GM21526 (cell line): ENCODE measurements around the gene MGA.

Experiments used
- ATAC-seq: cut with Tn5 transposase; IDR thresholded peaks from one replicate; pipeline ENCODE4 v1.9.1; 2021; ENCODE audit warnings: moderate library complexity; ENCODE audit not compliant: unreplicated experiment, low FRiP score

The MGA gene

DNA sequence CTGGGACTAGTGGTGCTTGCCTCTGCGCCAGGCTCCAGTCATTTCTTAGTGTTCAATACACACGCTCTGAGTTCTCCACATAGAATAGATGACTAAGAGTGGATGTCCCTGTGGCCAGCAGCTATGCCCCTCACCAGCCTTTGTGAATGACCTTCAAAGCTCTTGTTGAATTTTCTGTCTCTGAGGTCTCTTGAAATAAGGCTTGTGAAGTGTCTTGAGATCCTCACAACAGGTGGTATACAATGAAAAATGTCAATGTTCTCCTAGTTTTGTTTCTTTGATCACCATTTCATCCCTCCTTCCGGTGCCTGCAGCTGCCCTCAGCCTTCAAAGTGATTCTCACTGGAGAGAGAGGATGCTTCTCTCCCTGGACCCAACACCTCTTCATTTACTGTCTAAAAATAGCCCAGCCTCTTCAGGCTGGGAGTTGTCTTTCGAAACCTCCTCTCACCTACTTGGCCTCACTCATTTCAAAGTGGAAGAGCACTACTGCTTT lies 119.5 kb downstream of the MGA start:
- ATAC-seq: no peak

DNA sequence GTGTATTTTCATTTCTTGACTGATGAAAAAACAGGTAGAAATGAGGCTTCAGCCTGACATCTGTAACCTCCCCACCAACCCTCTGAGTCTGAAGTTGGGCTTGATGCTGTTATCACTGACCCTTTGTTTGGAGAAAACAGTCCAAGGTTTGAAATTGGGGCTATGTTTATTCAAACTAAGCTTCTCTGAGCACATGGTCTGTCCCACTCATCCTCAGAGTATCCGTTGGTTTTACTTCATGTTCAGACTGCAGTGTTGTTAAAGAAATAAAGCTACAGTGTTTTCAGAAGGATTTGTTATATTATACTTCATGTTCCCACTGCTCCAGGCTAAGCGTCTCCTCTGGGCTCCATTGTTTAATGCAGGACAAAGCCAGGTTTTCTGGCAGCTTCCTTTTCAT lies 120.1 kb downstream of the MGA start:
- no peak for ATAC-seq

DNA sequence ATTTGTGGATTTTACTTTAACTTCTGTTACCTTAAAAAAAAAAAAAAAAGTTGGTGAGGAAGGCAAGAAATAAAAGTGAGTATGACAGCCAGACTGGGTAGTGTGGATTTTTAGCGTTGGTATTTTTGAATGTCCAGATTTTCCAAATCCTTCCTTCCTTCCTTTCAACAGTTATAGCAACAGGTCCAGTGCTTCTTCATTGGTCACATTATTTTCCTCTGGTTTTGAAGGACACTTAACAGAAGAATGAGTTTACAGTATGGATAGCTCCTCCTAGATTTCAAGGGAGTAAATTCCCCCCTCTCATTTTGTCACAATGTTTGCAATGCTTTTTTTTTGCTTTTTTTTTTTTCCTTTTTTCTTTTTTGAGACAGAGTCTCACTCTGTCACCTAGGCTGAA lies 120.5 kb downstream of the MGA start:
- ATAC-seq: no peak

DNA sequence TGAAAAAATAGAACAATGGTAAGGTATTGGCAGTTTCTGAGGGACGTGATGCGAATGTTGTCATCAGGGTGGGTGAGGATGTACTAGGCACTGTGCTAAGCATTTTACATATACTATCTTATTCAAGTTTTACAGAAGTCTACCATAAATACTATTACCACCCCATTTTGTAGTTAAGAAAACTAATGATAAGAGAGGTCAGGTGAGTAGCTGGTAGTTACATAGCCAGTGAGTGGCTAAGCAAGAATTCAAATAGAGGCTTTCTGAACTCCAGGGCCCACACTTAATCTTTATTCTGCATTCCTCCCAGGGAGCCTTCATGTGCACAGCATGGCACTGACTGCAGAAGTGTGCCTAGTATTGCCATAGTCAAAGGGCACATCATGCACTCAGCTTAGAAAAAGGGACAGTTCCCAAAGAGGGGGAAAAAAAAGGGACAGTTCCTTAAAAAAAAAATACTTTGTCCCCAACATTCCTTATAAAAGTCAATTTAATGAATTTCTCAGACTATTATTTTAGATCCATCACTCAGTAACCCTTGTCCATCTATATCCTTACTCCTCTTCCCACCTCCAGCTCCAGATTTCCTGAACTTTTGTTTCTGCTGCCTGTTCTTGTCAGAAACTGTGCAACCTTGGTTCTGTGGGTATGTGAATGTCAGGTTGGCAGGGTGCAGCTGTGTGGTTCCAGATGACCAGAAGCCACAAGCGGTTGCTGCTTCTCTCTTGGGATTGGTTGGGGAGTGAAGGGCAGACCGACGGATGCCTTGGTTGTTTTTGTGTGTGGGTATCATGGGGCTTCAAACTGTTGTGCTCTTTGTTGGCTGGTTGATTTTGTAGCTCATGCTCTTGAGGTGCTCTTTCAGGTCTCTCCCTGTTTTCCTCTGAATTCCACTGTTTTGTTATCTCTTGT lies 122.4 kb downstream of the MGA start:
- ATAC-seq: no peak

DNA sequence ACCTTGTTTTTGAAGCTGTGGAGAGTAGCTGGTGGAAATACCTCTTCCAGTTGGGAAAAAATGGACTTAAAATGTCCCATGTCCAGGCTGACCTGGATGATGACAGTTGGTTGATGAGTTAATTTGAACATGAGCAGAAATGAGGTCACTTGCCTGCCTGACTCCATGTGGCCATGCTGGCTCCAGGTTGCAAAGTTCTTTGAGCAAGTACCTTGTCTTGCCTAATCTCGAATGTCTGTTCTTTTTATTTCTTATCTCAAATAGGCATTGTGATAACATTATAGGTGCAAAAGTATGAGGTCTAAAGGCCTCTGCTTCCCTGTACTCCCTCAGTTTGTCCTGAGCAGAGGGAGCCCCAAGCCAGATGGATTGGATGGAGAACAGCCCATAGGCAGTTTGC lies 123.1 kb downstream of the MGA start:
- ATAC-seq: no peak

DNA sequence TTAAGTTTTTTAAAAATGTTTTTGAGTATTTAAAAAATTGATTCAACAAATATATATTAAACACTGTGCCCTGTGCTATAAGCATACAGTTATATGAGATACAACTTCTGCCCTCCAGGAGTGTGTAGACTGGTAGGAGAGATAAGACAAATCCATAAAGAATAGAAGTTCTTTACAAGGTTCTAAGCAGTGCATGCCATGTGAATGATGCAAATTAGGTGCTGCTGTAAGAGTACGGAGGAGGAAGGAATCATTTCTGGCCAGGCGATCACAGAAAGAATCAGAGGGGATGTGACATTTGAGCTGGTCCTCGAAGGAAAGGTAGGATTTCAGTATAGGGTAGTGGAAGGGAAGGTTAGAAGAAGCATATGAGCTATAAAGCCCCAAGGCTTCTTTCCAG lies 128.1 kb downstream of the MGA start:
- ATAC-seq: no peak

DNA sequence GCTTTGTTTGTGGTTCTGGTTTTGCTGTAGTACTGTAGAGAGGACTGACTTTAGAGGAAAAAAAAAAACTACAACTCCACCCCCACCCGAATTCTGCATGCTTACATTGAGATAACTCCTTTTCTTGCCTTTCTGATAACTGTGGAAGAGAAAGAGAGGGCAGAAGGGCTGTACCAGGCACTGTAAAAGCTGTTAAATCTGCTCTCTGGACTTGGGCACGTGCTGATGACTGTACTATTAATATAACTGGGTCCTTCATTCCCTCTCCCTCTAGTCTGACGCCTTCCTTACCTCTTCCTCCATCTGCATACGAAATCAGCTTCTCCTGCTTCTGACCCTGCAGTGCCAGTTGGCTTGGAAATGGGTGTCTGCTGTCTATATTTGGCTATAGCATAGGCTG lies 129.0 kb downstream of the MGA start:
- no peak for ATAC-seq

DNA sequence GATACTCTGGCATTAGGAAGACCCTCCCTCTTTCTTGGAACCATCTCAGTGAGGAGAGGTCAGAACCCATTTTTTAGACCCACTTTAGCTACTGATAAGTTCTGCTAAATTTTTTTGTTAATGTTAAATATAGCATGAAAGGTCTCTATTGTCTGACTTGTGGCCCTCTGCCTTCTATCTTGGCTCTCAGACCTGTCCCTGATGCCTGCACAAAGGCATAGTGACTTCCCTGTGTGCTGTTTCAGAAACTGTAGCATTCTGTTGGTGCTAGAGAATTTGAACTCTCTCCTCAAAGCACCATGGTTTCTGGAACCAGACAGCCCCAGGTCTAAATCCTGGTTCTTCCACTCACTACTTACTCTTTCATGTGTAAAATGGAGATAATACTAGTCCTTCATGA lies 129.5 kb downstream of the MGA start:
- ATAC-seq: no peak

DNA sequence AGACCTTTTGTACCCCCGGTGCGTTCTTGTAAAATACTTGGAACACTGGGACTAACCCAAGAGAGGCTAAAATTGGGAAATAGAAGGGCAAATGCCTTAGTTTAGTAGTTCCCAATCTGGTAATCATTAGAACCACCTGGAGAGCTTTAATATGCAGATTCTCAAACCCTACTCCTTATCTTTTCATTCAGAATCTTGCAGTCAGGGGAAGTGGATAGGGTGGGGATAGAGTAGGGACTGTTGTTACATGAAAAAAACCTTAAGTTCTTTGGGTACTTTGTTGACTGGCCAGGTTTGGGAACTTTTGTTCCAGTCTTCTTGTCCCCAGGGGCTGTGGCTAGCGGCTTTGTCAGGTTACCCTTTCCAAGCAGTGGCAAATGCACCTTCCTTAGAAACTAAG lies 130.0 kb downstream of the MGA start:
- ATAC-seq: no peak

DNA sequence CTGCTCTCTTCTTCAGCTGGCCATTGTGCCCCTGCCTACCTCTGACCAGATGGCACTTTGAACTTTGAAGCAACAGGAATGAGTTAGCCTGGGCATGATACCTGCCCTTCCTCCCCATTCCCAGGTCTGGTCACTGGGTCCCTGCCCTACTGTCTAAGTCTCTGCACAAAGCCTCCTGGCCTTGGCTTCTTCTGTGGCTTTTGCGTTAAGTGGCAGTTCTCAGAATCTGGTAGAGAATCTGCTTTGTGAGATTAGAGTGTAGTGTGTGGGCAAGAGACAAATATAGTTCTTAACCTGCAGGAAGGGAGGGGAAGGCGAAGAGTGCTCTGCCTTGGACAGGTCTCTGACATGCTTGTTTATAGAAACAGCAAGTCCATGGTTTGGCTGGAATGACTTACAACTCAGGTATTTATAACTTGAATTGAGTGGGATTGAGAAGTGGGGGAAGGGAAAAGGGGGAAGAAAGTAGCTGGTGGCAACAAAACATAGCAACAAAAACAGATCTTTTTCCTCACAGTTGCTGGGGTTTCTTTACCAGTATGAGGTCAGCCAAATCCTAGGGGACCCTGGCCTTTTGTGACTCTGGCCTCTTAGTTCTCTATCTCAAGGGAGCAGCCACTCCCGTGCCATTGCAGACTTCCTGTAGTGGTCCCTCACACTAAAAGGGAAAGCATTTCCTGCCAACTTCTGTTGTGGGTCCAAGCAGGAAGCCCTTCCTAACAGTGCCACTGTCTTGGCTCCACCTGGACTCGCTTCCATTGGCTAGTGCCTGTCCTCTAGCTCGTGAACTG lies 130.7 kb downstream of the MGA start:
- ATAC-seq: no peak

DNA sequence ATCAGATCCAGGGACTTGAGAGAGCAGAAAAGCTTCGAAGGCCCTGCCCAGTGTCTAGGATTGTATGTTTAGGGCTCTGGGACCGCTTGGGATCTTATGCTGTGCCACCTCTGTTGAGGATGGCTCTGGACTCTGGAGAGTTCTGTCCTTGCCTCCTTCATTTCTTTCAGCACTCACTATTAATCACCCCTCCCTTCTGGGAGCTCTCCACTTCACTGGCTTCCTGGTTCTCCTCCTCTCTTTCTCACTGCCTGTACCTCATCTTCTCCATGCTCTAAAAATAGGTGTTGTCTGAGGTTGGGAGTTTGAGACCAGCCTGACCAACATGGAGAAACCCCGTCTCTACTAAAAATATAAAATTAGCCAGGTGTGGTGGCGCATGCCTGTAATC lies 131.3 kb downstream of the MGA start:
- ATAC-seq: no peak

DNA sequence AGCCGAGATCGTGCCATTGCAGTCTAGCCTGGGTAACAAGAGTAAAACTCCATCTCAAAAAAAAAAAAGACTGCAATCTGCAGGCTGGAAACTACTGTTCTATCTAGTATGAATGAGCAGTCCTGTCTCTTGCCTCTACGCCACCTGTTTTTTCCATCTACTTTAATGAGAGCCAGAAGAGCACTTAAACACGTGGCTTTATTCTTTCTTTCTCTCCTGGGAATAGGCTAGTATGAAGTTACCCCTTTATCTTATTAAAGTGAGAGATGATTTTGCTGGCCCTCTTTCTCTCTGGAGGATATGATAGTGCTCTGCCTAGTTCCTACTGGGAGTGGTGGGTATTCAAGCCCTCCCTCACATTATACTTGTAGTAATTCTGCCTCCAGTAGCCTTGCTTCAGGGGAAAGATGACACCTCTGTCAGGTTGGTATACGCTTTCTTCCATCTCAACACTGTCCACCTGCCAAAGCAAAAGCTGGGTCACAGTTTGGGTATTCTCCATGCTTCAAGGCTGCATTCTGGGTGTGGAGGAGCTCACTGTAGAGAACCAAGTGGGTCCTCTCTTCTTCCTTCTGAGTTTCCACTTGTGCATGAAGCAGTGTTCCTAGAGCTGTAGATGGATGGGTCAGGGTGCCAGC lies 131.9 kb downstream of the MGA start:
- no peak for ATAC-seq

DNA sequence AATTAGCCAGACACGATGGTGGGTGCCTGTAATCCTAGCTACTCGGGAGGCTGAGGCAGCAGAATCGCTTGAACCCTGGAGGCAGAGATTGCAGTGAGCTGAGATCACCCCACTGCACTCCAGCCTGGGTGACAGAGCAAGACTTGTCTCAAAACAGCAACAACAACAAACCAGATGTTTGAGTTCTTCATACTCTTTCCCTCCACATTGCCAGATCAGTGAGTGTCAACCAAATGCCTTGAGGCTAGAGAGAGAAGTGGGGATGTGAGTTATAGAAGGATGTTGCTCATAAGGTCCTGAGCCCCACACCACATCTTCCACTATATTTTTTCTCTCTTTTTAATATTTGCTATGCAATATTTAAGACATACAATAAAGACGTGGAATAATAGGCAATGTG lies 133.9 kb downstream of the MGA start:
- ATAC-seq: no peak

DNA sequence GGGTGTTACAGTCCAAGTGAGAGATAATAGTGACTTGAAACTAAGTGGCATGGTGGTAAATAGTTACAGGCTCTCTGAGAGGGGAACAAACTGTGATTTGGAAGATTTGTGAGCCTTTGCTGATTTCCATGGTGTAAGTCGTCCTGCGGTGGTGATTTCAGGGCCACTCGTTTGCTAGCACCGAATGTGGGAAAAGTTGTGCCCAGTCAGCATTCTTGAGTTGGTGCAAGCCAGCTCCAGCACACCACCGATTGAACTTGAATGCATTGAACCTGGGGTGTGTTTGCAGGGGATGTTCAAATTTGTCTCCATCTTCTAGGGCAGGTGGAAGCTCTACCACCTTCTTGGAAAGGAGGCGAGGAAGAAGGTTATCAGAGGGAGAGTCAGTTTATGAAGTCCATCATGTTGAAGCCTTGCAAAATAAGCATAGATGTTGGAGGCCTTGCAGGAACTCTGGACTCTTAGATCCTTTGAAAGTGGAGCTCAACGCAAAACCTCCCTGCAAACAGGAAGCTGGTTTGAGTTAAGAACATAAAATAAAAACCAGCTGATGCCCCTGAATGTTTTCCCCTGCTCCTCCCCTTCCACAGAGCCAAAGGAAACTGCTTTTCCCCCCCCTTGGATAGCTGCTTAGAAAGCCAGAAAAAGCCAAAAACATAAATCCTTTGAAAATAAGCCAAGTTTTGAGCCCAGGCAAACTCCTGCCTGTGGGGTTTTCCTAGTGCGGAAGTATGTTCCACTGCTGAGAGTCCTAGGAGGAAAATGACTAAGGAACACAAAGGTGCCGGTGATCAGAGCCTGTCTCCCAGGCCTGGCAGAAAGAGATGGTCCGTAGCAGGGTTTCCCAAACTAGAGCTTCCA lies 136.0 kb downstream of the MGA start:
- ATAC-seq: no peak

DNA sequence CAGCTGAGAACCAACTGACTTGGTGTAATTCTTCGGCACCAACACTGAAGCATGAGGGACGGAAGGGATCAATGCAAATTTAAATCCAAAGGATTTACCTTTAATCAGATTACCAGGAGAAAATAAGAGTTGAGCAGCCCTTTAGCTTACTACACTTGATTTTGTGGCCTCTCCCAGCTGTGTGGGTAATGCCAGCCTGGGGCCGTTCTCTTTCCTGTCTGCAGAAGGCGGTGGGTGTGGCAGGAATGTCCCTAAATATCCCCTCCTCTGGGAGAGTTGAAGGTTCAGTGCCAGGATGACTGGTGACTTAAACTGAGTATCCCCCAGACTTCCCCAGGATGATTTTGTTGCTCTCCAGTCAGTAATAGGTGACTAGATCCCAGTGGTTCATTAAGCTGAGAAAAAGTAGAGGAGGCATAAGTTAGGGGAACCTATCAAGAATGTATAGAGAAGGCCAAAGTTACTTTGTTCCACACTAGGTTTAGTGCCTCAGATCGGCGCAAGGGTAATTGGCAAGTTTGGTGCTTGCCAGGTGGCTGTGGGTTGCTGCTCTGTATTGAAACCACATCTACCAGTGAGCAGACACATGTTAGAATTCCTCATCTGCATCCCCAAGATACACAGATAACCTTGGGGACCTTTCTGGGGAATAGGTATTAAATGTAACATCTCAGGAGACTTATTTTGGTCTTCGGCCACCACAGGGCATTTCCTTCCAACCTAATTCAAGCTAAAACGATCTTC lies 137.2 kb downstream of the MGA start:
- no peak for ATAC-seq

DNA sequence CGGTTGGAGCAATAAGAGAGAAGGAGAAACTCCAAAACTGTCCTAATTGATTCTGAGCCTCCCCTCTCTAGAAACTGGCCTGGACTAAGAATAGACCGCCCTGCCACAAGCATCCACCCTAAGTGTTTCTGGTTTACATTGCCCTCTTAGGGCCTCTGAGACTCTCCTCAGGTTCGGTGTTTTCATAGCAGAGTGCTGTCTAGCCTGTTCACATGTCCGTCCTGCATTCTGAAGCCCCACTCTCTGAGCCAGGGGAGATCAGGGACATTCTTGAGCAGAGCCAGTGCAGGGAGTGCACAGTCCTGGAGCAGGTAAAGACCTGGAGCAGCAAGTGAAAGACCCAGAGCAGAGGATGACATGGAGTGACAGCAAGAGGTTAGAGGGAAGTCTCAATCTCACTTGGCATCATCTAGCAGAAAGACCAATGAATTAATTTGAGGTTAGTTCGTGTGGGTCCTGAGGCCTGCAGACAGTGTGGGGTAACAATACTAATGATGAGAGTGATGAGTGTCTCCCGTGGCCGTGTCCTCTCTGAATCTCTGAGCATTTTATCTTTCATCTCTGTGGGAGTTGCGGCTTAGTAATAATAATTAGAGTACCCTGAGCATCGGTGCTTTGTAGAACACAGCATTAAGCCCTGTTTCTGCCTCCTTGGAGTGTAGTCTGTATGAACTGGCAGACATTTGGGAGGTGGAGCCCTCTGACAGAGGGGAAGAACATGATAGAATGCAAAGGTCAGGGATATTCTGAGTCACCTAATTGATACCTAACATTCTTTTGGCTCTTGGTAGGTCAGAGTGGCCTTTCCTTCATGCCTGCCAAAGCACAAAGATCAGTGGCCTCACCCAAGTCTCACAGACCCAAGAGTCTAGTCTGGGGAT lies 138.6 kb downstream of the MGA start:
- no peak for ATAC-seq

DNA sequence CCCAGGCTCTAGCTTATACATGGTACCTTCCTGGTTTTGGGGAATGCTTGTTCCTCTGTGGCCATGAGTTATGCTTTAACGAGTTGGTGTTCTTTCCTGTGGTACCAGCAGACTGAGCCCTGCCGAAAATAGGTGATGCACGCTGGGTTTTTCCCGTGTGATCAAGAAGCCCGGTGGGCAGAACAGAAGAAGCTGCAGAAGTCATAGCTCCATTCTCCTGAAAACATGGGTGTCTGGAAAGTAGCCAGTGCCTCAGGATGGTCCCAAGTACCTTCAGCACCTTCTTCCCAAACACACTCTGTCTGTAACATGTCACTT lies 139.2 kb downstream of the MGA start:
- no peak for ATAC-seq

DNA sequence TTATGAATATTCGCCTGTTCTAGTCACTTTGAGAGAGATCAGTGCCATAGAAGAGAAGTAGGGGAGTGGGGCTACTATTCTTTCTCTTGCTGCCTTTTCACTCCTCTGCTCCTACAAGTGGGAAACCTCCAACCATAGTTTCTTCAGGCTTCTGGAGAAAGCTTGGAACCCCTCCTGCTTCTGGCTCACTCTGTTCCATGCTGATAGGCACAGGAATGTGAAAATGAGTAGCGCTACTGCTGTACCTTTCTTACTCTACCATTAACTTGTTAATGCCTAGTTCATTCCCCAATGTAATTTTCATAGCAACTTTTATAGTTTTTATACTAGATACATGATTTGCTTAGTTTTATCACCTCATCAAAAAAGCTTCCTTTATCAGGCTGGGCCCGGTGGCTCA lies 141.0 kb downstream of the MGA start:
- no peak for ATAC-seq
